SK-N-SH treated with all-trans-retinoic acid at 6 μM for 48 hours (cell line): ENCODE data around the gene DOCK9.

Experiments
- BACH2 ChIP-seq: fragments of 250-450 bp; sonication (Bioruptor Pico); IDR thresholded peaks from 2 replicates; pipeline ENCODE4 v1.9.0; 2021; ENCODE audit warnings: mild to moderate bottlenecking, borderline replicate concordance
- CSRNP3 ChIP-seq: fragments of 250-450 bp; sonication (Bioruptor Pico); IDR thresholded peaks from 2 replicates; pipeline ENCODE4 v1.5.1; 2021; ENCODE audit warnings: mild to moderate bottlenecking, moderate library complexity
- GLIS3 ChIP-seq: fragments of 250-450 bp; sonication (Bioruptor Pico); IDR thresholded peaks from 2 replicates; pipeline ENCODE4 v1.5.0; 2020; ENCODE audit warnings: mild to moderate bottlenecking, moderate library complexity
- ISL1 ChIP-seq: fragments of 250-450 bp; sonication (Bioruptor Pico); IDR thresholded peaks from 2 replicates; pipeline ENCODE4 v2.1.2; 2022; ENCODE audit warnings: mild to moderate bottlenecking, moderate library complexity
- PATZ1 ChIP-seq: fragments of 250-450 bp; sonication (Bioruptor Pico); IDR thresholded peaks from 2 replicates; pipeline ENCODE4 v1.8.0; 2020; ENCODE audit warnings: mild to moderate bottlenecking, moderate library complexity, borderline replicate concordance
- PPARA ChIP-seq: fragments of 250-450 bp; sonication (Bioruptor Pico); IDR thresholded peaks from 2 replicates; pipeline ENCODE4 v1.5.0; 2020; ENCODE audit warnings: mild to moderate bottlenecking, borderline replicate concordance
- TCF4 ChIP-seq: fragments of 250-450 bp; sonication (Bioruptor Pico); IDR thresholded peaks from 2 replicates; pipeline ENCODE4 v1.8.0; 2021; ENCODE audit warnings: mild to moderate bottlenecking, moderate library complexity, borderline replicate concordance
- ZNF70 ChIP-seq: fragments of 450-650 bp; formaldehyde crosslinking; IDR thresholded peaks from 2 replicates; pipeline ENCODE4 v1.5.0; 2020; ENCODE audit warnings: mild to moderate bottlenecking, moderate library complexity
- ZNF8 ChIP-seq: fragments of 450-650 bp; formaldehyde crosslinking; IDR thresholded peaks from 2 replicates; pipeline ENCODE4 v1.5.0; 2020; ENCODE audit warnings: mild to moderate bottlenecking, moderate library complexity
- TF ChIP-seq, protein P1 (sequence below): fragments of 250-450 bp; sonication (Bioruptor Pico); IDR thresholded peaks from 2 replicates; pipeline ENCODE4 v1.5.1; 2020; ENCODE audit warnings: low read depth, mild to moderate bottlenecking, moderate library complexity

DNA sequence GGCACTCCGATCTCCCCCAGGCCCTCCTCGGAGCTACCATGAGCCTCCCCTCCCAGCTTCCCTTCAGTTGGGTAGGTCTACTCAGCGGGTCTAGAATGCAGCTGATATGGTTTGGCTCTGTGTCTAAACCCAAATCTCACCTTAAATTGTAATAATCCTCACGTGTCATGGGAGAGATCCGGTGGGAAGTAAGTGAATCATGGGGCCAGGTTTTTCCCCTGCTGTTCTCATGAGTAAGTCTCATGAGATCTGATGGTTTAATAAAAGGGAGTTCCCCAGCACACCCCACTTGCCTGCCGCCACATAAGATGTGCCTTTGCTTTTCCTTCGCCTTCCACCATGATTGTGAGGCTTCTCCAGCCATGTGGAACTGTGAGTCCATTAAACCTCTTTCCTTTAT is 14.5 kb upstream of the DOCK9 start:
- TF ChIP-seq GLIS3 (CRISPR knock-in tag) (no peak), TCF4 (no peak), PATZ1 (CRISPR knock-in tag) (no peak), ISL1 (CRISPR knock-in tag) (no peak), CSRNP3 (CRISPR knock-in tag) (no peak), ZNF8 (CRISPR knock-in tag) (no peak), PPARA (no peak), ZNF70 (CRISPR knock-in tag) (no peak), BACH2 (no peak)
- TF ChIP-seq, protein P1, sequence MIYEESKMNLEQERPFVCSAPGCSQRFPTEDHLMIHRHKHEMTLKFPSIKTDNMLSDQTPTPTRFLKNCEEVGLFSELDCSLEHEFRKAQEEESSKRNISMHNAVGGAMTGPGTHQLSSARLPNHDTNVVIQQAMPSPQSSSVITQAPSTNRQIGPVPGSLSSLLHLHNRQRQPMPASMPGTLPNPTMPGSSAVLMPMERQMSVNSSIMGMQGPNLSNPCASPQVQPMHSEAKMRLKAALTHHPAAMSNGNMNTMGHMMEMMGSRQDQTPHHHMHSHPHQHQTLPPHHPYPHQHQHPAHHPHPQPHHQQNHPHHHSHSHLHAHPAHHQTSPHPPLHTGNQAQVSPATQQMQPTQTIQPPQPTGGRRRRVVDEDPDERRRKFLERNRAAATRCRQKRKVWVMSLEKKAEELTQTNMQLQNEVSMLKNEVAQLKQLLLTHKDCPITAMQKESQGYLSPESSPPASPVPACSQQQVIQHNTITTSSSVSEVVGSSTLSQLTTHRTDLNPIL (CRISPR knock-in tag) = no peak
